DND-41 (cell line): ENCODE data around the gene IL4I1.

Experiments
- CTCF ChIP-seq: IDR thresholded peaks from 2 replicates; pipeline ENCODE4 v1.5.1; 2012; ENCODE audit warnings: borderline replicate concordance, low read length, moderate library complexity, mild to moderate bottlenecking; ENCODE audit not compliant: poor library complexity, severe bottlenecking; ENCODE audit errors: extremely low read depth
- EZH2 ChIP-seq: IDR thresholded peaks from 3 replicates; pipeline ENCODE4 v1.6.1; 2012; ENCODE audit warnings: borderline replicate concordance, low read depth, mild to moderate bottlenecking, moderate library complexity, low read length, inconsistent platforms; ENCODE audit not compliant: severe bottlenecking

GRCh38 chr19:49861541-49862378, 34.9 kb downstream of the IL4I1 start:
- TF ChIP-seq EZH2 (no peak), CTCF (no peak)
